Right atrium auricular region (tissue), 2 donors: ENCODE data around the gene RRP15. TPM values are rescaled to one million over a fixed set of nuclear protein-coding genes. Genes with fewer than 3 reads are reported as not detected.

Experiments used
- DNase-seq: peaks from one replicate; pipeline ENCODE4 v3.0.0-alpha.2; 2019; ENCODE audit warnings: low spot score
- H3K27ac ChIP-seq, 2 donors: fragments of 200-600 bp; sonication (generic); 1 replicate in 1 of 2; 2 replicates in 1 of 2; pipeline ENCODE4 v1.5.1; 2016 to 2019
- H3K27me3 ChIP-seq, 2 donors: fragments of 200-600 bp; sonication (generic); one replicate each; pipeline versions ENCODE4 v1.5.1 to v1.6.0; 2017 to 2019
- H3K36me3 ChIP-seq: fragments of 200-600 bp; sonication (generic); one replicate; pipeline ENCODE4 v1.5.1; 2016
- H3K4me1 ChIP-seq, 2 donors: fragments of 200-600 bp; sonication (generic); one replicate each; pipeline versions ENCODE4 v1.5.1 to v1.6.0; 2017 to 2019
- H3K4me3 ChIP-seq, 2 donors: fragments of 200-600 bp; sonication (generic); 1 replicate in 1 of 2; 2 replicates in 1 of 2; pipeline ENCODE4 v1.5.1; 2017 to 2019; ENCODE audit warnings: mild to moderate bottlenecking in 1 of 2, moderate library complexity in 1 of 2
- H3K9me3 ChIP-seq, 2 donors: fragments of 200-600 bp; sonication (generic); one replicate each; pipeline ENCODE4 v1.5.1; 2019
- total RNA-seq, 2 donors: library from RNA; depleted of rRNA; stranded (reverse); fragments of >200 nt; gene quantifications; one replicate each; pipeline ENCODE4 v1.1.0, GENCODE V29; 2016
- TF ChIP-seq, protein P1 (sequence below), 2 donors: fragments of 200-600 bp; sonication (generic); IDR thresholded peaks; one replicate each; pipeline ENCODE4 v1.5.1; 2019; ENCODE audit warnings: antibody characterized with exemption in 2 of 2

The RRP15 gene
- total RNA-seq, 2 donors from 2014 or later = 5.3 to 6.2 TPM

DNA sequence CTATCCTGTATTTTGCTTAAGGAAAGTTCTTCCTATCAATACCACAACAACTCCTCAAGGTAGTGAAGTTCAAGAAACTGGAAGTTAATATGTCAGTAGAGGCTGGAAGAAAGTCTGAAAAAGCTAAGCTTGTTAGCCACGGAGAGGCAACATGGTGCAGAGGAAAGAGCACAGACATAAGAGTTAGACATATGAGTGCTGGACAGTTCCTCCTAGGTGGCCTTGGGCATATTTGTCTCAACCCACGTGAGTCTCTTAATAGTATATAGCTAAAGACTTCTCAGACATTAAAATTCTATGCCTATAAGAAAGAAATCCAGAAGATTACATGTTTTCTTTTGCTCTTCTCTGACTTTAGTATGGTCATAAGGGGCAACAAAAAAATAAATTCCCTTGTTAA, 22.8 kb upstream of the RRP15 start:
- H3K4me1 ChIP-seq = no peaks in the 10 kb centered on the region
- no peak overlapping the region for H3K27ac ChIP-seq
- TF ChIP-seq, protein P1, sequence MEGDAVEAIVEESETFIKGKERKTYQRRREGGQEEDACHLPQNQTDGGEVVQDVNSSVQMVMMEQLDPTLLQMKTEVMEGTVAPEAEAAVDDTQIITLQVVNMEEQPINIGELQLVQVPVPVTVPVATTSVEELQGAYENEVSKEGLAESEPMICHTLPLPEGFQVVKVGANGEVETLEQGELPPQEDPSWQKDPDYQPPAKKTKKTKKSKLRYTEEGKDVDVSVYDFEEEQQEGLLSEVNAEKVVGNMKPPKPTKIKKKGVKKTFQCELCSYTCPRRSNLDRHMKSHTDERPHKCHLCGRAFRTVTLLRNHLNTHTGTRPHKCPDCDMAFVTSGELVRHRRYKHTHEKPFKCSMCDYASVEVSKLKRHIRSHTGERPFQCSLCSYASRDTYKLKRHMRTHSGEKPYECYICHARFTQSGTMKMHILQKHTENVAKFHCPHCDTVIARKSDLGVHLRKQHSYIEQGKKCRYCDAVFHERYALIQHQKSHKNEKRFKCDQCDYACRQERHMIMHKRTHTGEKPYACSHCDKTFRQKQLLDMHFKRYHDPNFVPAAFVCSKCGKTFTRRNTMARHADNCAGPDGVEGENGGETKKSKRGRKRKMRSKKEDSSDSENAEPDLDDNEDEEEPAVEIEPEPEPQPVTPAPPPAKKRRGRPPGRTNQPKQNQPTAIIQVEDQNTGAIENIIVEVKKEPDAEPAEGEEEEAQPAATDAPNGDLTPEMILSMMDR (IDR thresholded peaks at IDR 0.05) = no peak
- no peaks in the 10 kb centered on the region for H3K36me3 ChIP-seq
- H3K27me3 ChIP-seq = no peaks in the 10 kb centered on the region
- H3K4me3 ChIP-seq = no peak overlapping the region
- no peak for DNase-seq
- peaks cover 4 to 18% of the 10 kb centered on the region in 2 donors for H3K9me3 ChIP-seq

DNA sequence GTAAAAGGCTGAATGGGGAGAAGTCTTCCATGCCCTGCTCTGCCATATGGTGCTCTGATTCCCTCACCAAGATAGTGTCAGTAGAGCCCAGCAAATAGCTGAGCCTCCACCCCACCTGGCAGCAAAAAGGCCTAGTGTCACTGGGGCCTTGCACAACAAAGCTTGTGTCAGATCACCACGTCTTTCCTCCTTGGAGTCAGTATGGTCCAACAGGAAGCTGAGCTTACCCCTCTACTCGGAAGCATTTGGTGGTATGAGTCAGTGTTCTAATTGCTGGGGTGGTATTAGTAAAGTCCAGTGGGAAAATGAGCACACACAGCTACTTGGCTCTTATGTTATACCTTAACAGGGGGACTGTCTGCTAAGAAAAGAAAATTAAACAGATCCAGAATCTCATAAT, 18.7 kb upstream of the RRP15 start:
- Histone ChIP-seq H3K9me3 (no peaks in the 10 kb centered on the region), H3K27ac (no peak overlapping the region), H3K4me1 (no peaks in the 10 kb centered on the region), H3K4me3 (no peak overlapping the region), H3K36me3 (no peaks in the 10 kb centered on the region), H3K27me3 (no peaks in the 10 kb centered on the region)
- no peak for DNase-seq
- TF ChIP-seq, protein P1 (IDR thresholded peaks at IDR 0.05) = no peak

DNA sequence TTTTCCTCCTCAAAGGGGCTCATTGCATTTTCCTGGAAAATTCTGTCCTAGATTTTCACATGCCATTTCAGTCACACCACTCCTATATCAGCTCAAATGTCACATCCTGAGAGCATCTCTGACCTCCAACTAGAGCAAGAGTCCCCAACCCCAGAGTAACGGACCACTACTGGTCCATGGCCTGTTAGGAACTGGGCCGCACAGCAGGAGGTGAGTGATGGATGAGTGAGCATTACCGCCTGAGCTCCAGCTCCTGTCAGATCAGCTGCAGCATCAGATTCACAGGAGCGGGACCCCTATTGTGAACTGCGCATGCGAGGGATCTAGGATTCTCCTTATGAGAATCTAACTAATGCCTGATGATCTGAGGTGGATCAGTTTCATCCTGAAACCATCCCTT, 12.7 kb upstream of the RRP15 start:
- no peak for DNase-seq
- H3K27me3 ChIP-seq = no peaks in the 10 kb centered on the region
- H3K4me3 ChIP-seq = no peak overlapping the region
- H3K36me3 ChIP-seq = no peaks in the 10 kb centered on the region
- TF ChIP-seq, protein P1 (IDR thresholded peaks at IDR 0.05) = no peak
- H3K9me3 ChIP-seq = no peaks in the 10 kb centered on the region
- no peak overlapping the region for H3K27ac ChIP-seq
- no peaks in the 10 kb centered on the region for H3K4me1 ChIP-seq

- H3K4me1 ChIP-seq = no peaks in the 10 kb centered on the region
- no peak overlapping the region for H3K4me3 ChIP-seq
- H3K27ac ChIP-seq = no peak overlapping the region
- DNase-seq = no peak
- no peaks in the 10 kb centered on the region for H3K36me3 ChIP-seq
- no peaks in the 10 kb centered on the region for H3K27me3 ChIP-seq
- TF ChIP-seq, protein P1 (IDR thresholded peaks at IDR 0.05) = no peak
- H3K9me3 ChIP-seq = no peaks in the 10 kb centered on the region
These were observed 11.2 kb upstream of the RRP15 start for GRCh38 chr1:218273762-218274479.

- DNase-seq = no peak
- Histone ChIP-seq H3K9me3 (no peaks in the 10 kb centered on the region), H3K27ac (no peak overlapping the region), H3K4me1 (no peaks in the 10 kb centered on the region), H3K27me3 (no peaks in the 10 kb centered on the region), H3K4me3 (no peak overlapping the region), H3K36me3 (no peaks in the 10 kb centered on the region)
- TF ChIP-seq, protein P1 (IDR thresholded peaks at IDR 0.05) = no peak
These were observed 10.6 kb upstream of the RRP15 start for GRCh38 chr1:218274511-218274910.

DNA sequence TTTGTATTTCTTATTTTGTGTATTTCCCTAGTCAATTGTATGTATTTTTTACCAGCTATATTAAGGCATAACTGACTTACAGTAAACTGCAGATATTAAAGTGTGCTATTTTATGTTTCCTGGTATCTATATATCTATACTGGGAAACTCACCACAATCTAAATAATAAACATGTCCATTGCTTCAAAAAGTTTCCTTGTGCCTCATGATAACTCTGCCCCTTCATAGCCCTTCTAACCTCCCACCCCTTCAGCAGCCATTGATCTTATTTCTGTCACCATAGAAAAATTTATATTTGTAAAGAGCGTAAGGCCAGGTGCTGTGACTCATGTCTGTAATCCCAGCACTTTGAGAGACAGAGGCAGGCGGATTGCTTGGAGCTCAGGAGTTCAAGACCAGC, 9.3 kb upstream of the RRP15 start:
- Histone ChIP-seq H3K4me3 (no peak overlapping the region), H3K36me3 (no peaks in the 10 kb centered on the region), H3K9me3 (no peaks in the 10 kb centered on the region), H3K27ac (no peak overlapping the region), H3K4me1 (no peaks in the 10 kb centered on the region), H3K27me3 (no peaks in the 10 kb centered on the region)
- TF ChIP-seq, protein P1 (IDR thresholded peaks at IDR 0.05) = no peak
- no peak for DNase-seq
